Upper lobe of left lung (tissue), 6 donors: ENCODE measurements around the gene EBP. TPM values are rescaled to one million over a fixed set of nuclear protein-coding genes. Genes with fewer than 3 reads are reported as not detected.
A peak's percentile ranks its signal among the peaks of the same experiment; 100 is the strongest.

Experiments
- ATAC-seq, 2 donors: fragments of 200-7000 bp; cut with Tn5 transposase; one replicate each; pipeline ENCODE4 v1.9.1; 2022; ENCODE audit warnings: mild to moderate bottlenecking in 2 of 2, moderate library complexity in 2 of 2; ENCODE audit not compliant: low FRiP score in 2 of 2
- DNase-seq, 2 donors: peaks; one replicate each; pipeline ENCODE4 v3.0.0-alpha.2; 2019 to 2020
- H3K27ac ChIP-seq, 4 donors: fragments of 200-600 bp; sonication (generic); one replicate each; pipeline ENCODE4 v1.5.1; 2016 to 2019
- H3K27me3 ChIP-seq, 4 donors: fragments of 200-600 bp; sonication (generic); one replicate each; pipeline ENCODE4 v1.5.1; 2017 to 2019
- H3K36me3 ChIP-seq, 4 donors: fragments of 200-600 bp; sonication (generic); one replicate each; pipeline ENCODE4 v1.5.1; 2016 to 2019
- H3K4me1 ChIP-seq, 4 donors: fragments of 200-600 bp; sonication (generic); one replicate each; pipeline ENCODE4 v1.5.1; 2018 to 2019
- H3K4me3 ChIP-seq, 4 donors: fragments of 200-600 bp; sonication (generic); one replicate each; pipeline ENCODE4 v1.5.1; 2017 to 2019; ENCODE audit warnings: mild to moderate bottlenecking in 2 of 4, moderate library complexity in 1 of 4
- H3K9me3 ChIP-seq, 4 donors: fragments of 200-600 bp; sonication (generic); one replicate each; pipeline ENCODE4 v1.5.1; 2018 to 2019
- EP300 ChIP-seq, 4 donors: sonication (generic); formaldehyde crosslinking; IDR thresholded peaks; one replicate each; pipeline ENCODE4 v1.5.1; 2017; ENCODE audit warnings: antibody characterized with exemption in 4 of 4, control low read depth in 2 of 4
- POLR2A ChIP-seq, 4 donors: fragments of 450-650 bp; IDR thresholded peaks; one replicate each; pipeline ENCODE4 v1.5.1; 2016 to 2017; ENCODE audit warnings: antibody characterized with exemption in 4 of 4, mild to moderate bottlenecking in 2 of 4
- POLR2AphosphoS5 ChIP-seq, 2 donors: sonication (generic); formaldehyde crosslinking; IDR thresholded peaks; one replicate each; pipeline ENCODE4 v1.5.1; 2017; ENCODE audit warnings: antibody characterized with exemption in 2 of 2
- WGBS, 2 donors: methylation state at CpG; one replicate each; pipeline ENCODE4 v1.1.5; 2017 to 2018; 5-methylcytosine and 5-hydroxymethylcytosine counted together
- total RNA-seq, 6 donors: library from RNA; depleted of rRNA in 4 of 6; stranded (reverse); fragments of >200 nt in 4 of 6; gene quantifications; one replicate each; pipeline versions ENCODE4 v1.1.0 to v1.2.1, GENCODE V29; 2016 to 2021
- TF ChIP-seq, protein P1 (sequence below), 6 experiments: fragments of 450-650 bp in 4 of 6; fragments of 200-600 bp in 2 of 6; sonication (generic) in 2 of 6; IDR thresholded peaks; one replicate each; pipeline ENCODE4 v1.5.1; 2016 to 2019; ENCODE audit warnings: antibody characterized with exemption in 6 of 6
- donor health status: DM: no; HTN: no; CAD: no; lungs with moderate emphysema.
- donor health status: DM: no; HTN: yes; CAD: no; lungs with severe emphysema.

EBP gene
- total RNA-seq, 6 donors from 2014 or later: 21.0 to 101 (median 74.9) TPM

DNA sequence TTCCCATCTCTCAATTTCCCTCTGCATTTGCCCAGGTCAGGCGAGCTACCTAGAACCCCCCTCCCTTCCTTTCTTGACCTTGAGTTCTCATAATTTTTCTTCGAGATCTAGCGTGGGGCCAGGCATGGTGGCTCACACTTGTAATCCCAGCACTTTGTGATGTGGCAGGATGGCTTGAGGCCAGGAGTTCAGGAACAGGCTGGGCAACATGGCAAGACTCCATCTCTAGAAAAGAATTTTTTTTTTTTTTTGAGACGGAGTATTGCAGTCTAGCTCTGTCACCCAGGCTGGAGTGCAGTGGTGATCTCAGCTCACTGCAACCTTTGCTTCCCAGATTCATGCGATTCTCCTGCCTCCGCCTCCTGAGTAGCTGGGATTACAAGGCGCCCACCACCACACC is 17.3 kb upstream of the EBP start:
- Histone ChIP-seq H3K36me3 (no peaks in the 10 kb centered on the region), H3K27me3 (no peaks in the 10 kb centered on the region), H3K4me3 (no peak overlapping the region), H3K4me1 (peaks cover 0 to 2% (median 0%) of the 10 kb centered on the region in 4 donors), H3K9me3 (peaks cover 0 to 5% (median 0%) of the 10 kb centered on the region in 4 donors), H3K27ac (no peak overlapping the region)
- TF ChIP-seq POLR2A (IDR thresholded peaks at IDR 0.05) (no peak), EP300 (IDR thresholded peaks at IDR 0.05) (no peak), POLR2AphosphoS5 (IDR thresholded peaks at IDR 0.05) (no peak)
- TF ChIP-seq, protein P1, sequence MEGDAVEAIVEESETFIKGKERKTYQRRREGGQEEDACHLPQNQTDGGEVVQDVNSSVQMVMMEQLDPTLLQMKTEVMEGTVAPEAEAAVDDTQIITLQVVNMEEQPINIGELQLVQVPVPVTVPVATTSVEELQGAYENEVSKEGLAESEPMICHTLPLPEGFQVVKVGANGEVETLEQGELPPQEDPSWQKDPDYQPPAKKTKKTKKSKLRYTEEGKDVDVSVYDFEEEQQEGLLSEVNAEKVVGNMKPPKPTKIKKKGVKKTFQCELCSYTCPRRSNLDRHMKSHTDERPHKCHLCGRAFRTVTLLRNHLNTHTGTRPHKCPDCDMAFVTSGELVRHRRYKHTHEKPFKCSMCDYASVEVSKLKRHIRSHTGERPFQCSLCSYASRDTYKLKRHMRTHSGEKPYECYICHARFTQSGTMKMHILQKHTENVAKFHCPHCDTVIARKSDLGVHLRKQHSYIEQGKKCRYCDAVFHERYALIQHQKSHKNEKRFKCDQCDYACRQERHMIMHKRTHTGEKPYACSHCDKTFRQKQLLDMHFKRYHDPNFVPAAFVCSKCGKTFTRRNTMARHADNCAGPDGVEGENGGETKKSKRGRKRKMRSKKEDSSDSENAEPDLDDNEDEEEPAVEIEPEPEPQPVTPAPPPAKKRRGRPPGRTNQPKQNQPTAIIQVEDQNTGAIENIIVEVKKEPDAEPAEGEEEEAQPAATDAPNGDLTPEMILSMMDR (IDR thresholded peaks at IDR 0.05): no peak
- DNase-seq (no peak), ATAC-seq (no peak)
- WGBS, 2 donors: 49 to 74% methylated on average over 3 to 7 of the region's 7 CpGs

DNA sequence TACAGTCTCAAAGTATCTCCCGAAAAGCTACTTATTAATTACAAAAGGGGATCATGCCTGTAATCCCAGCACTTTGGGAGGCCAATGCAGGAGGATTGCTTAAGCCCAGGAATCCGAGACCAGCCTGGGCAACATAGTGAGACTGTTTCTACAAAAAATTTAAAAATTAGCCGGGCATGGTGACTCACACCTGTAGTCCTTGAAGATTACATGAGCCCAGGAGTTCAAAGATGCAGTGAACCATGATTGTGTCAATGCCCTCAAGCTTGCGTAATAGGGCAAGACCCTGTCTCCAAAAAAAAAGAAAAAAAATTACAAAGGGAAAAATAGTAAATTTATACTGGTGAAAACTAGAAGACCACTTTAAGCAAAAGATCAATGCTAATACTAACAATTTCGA is 16.1 kb upstream of the EBP start:
- TF ChIP-seq POLR2AphosphoS5 (IDR thresholded peaks at IDR 0.05): no peak
- TF ChIP-seq, protein P1 (IDR thresholded peaks at IDR 0.05): no peak
- TF ChIP-seq POLR2A (IDR thresholded peaks at IDR 0.05): no peak
- TF ChIP-seq EP300 (IDR thresholded peaks at IDR 0.05): no peak
- Histone ChIP-seq H3K36me3 (no peaks in the 10 kb centered on the region), H3K4me3 (no peak overlapping the region), H3K27me3 (no peaks in the 10 kb centered on the region), H3K27ac (no peak overlapping the region), H3K9me3 (peaks cover 0 to 5% (median 0%) of the 10 kb centered on the region in 4 donors), H3K4me1 (peaks cover 0 to 5% (median 0%) of the 10 kb centered on the region in 4 donors)
- no peak for ATAC-seq
- DNase-seq: no peak
- 76 to 83% methylated on average over 5 of the region's 5 CpGs for WGBS, 2 donors

DNA sequence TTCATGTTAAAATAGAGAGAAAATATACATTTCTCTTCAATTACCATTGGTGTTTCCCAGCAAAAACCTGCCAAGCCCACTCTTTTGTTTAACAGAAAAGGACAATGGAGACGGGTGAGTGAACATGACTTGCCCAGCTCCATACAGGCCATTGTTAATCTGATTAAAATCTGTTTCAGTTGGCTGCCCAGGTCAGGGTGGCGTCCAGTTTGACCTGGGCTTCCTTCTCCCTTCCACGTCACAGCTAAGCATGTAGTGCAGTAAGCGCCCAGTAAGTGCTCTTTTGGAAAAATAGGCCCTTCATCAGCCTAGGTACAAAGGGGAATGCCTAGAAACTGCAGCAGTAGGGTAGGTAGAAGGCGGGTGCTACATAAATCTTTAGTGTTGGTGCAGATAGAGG is 14.4 kb upstream of the EBP start:
- no peaks in the 10 kb centered on the region for H3K36me3 ChIP-seq
- no peak overlapping the region for H3K4me3 ChIP-seq
- no peak for DNase-seq
- peaks cover 0 to 5% (median 0%) of the 10 kb centered on the region in 4 donors for H3K9me3 ChIP-seq
- WGBS, 2 donors: 74 to 87% methylated on average over 5 of the region's 5 CpGs
- TF ChIP-seq POLR2AphosphoS5 (IDR thresholded peaks at IDR 0.05) (no peak), POLR2A (IDR thresholded peaks at IDR 0.05) (no peak), EP300 (IDR thresholded peaks at IDR 0.05) (no peak)
- TF ChIP-seq, protein P1 (IDR thresholded peaks at IDR 0.05): no peak
- H3K27me3 ChIP-seq: no peaks in the 10 kb centered on the region
- no peak for ATAC-seq
- H3K4me1 ChIP-seq: peaks cover 0 to 5% (median 0%) of the 10 kb centered on the region in 4 donors
- H3K27ac ChIP-seq: no peak overlapping the region

DNA sequence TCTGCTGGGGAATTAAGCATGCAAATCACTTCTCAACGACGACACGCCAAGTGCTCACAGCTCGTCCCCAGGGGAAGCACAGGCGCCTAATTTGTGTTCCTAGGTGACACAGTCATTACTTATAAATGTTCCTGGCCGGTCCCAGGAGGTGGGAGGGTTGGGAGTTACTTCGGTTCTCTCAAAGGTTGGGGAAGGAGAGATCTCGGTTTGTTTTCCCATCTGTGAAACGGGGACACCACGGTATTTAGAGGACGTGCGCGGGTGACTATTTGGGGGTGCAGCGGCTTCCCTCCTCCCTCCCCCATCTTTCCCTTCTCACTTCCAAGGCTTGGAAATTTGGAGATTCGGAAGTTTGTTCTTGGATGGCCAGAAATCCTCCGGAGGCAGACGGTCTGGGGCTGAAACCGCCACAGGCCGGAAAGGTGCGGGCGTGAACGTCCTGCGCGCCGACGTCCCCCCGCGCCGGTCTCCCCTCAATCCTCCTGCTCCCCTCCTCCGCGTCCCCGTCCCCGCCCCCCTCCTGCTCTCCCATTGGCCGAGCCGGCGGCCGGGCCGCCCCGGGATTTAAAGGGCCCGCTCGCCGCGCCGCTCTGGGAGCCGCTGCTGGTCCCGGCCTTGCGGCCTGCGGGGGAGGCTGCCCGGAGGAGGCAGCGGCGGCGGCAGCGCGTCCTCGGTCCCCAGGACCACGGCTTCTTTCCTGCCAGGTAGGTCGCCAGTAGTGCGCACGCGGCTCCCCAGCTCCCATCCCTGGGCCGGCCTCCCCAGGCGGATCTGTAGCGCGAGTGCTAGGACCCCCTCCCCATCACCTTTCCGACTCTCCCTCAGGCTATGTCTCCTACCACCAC is 13.0 kb upstream of the EBP start, which contains the start of gene PORCN:
Gene PORCN (plus strand): TSS at position 593 of the 845 bp plus-strand sequence. CDS start 829 bp downstream, outside the sequence.
- Histone ChIP-seq H3K36me3 (no peaks in the 10 kb centered on the region), H3K27me3 (no peaks in the 10 kb centered on the region), H3K4me1 (peaks cover 0 to 5% (median 0%) of the 10 kb centered on the region in 4 donors), H3K27ac (peak within 1 kb of the TSS; percentile 67 to 85 (median 80)), H3K9me3 (peaks cover 0 to 5% (median 0%) of the 10 kb centered on the region in 4 donors), H3K4me3 (peak within 1 kb of the TSS; percentile 57 to 79 (median 64))
- DNase-seq: peak; percentile 83 to 96
- ATAC-seq: peak; percentile 86 to 98
- TF ChIP-seq POLR2A (IDR thresholded peaks at IDR 0.05): peak in 3 of 4 donors; percentile 23 to 74 (median 55)
- peak in 1 of 2 donors; percentile 52 for TF ChIP-seq POLR2AphosphoS5 (IDR thresholded peaks at IDR 0.05)
- TF ChIP-seq, protein P1 (IDR thresholded peaks at IDR 0.05): no peak
- no peak for TF ChIP-seq EP300 (IDR thresholded peaks at IDR 0.05)
- WGBS, 2 donors: 0 to 57% methylated on average over 4 to 33 of the region's 65 CpGs
